Natural killer cell (primary cell): Measurements from ENCODE around the gene PANX2. TPM values are rescaled to one million over a fixed set of nuclear protein-coding genes. Genes with fewer than 3 reads are reported as not detected.

ENCODE experiments used
- ATAC-seq, 3 donors: fragments of 150-1000 bp in 2 of 3; fragments of 200-7000 bp in 1 of 3; cut with Tn5 transposase; 1 replicate in 1 of 3; 2 replicates in 2 of 3; pipeline ENCODE4 v1.10.0; 2021; ENCODE audit warnings: mild to moderate bottlenecking in 2 of 3, moderate library complexity in 2 of 3
- DNase-seq, 2 donors: peaks; one replicate each; pipeline versions ENCODE4 v3.0.0 to v3.0.0-alpha.2; 2013 to 2021; ENCODE audit warnings: mixed read lengths in 1 of 2
- H3K27ac ChIP-seq: one replicate; pipeline ENCODE4 v1.5.1; 2013; ENCODE audit warnings: mild to moderate bottlenecking, low read length
- H3K27me3 ChIP-seq: one replicate; pipeline ENCODE4 v1.6.1; 2013; ENCODE audit warnings: low read length; ENCODE audit not compliant: control insufficient read depth, insufficient read depth
- H3K36me3 ChIP-seq: one replicate; pipeline ENCODE4 v1.6.1; 2013; ENCODE audit warnings: low read length; ENCODE audit not compliant: control insufficient read depth, insufficient read depth
- H3K4me1 ChIP-seq: one replicate; pipeline ENCODE4 v1.6.1; 2013; ENCODE audit warnings: low read length; ENCODE audit not compliant: control insufficient read depth, insufficient read depth
- H3K4me3 ChIP-seq: one replicate; pipeline ENCODE4 v1.5.1; 2013; ENCODE audit warnings: low read length
- H3K9me3 ChIP-seq: one replicate; pipeline ENCODE4 v1.6.1; 2013; ENCODE audit warnings: low read length; ENCODE audit not compliant: control insufficient read depth, insufficient read depth
- H3K27ac Mint-ChIP-seq, 2 donors: one replicate each; pipeline ENCODE4 v1.8.0; 2022; ENCODE audit warnings: mild to moderate bottlenecking in 2 of 2, mixed read lengths in 2 of 2, moderate library complexity in 1 of 2
- H3K27me3 Mint-ChIP-seq, 2 donors: one replicate each; pipeline ENCODE4 v1.8.0; 2022; ENCODE audit warnings: low read depth in 2 of 2, mixed read lengths in 2 of 2
- H3K36me3 Mint-ChIP-seq: one replicate; pipeline ENCODE4 v1.8.0; 2022; ENCODE audit warnings: mixed read lengths
- H3K4me1 Mint-ChIP-seq, 2 donors: one replicate each; pipeline ENCODE4 v1.8.0; 2022; ENCODE audit warnings: mixed read lengths in 2 of 2
- H3K4me3 Mint-ChIP-seq: one replicate; pipeline ENCODE4 v1.8.0; 2022; ENCODE audit warnings: mild to moderate bottlenecking, moderate library complexity, mixed read lengths
- H3K9me3 Mint-ChIP-seq, 2 donors: one replicate each; pipeline ENCODE4 v1.8.0; 2022; ENCODE audit warnings: mixed read lengths in 2 of 2
- CTCF ChIP-seq: fragments of 200-600 bp; IDR thresholded peaks from one replicate; pipeline ENCODE4 v1.8.0; 2022; ENCODE audit warnings: antibody characterized with exemption
- WGBS: methylation state at CpG from one replicate; pipeline ENCODE4 v1.1.7; 2013; ENCODE audit warnings: missing lambda C conversion rate; ENCODE audit not compliant: insufficient coverage; 5-methylcytosine and 5-hydroxymethylcytosine counted together
- intact Hi-C: fragments of 100-400 bp; cut with micrococcal nuclease; formaldehyde crosslinking; loops from one replicate; pipeline ENCODE4 v1.14.2; 2022
- total RNA-seq, 4 donors: library from RNA; stranded (reverse); fragments of 120-200 nt in 1 of 4; gene quantifications; one replicate each; pipeline versions ENCODE4 v1.2.3 to v1.2.4, GENCODE V29; 2013 to 2022

Gene PANX2
- total RNA-seq, 3 donors from 2014 or later (not counting 1 experiment from before 2014, with no cell fraction given) = 0.16 to 3.4 (median 0.27) TPM

GRCh38 chr22:50139843-50140415, 30.6 kb upstream of the PANX2 start:
- intact Hi-C loops = no loop called here

GRCh38 chr22:50140615-50141014, 29.9 kb upstream of the PANX2 start:
- Histone ChIP-seq H3K9me3 (no peaks in the 10 kb centered on the region), H3K27me3 (no peaks in the 10 kb centered on the region), H3K4me3 (no peak overlapping the region), H3K27ac (no peak overlapping the region), H3K4me1 (no peaks in the 10 kb centered on the region), H3K36me3 (no peaks in the 10 kb centered on the region)
- no peaks in the 10 kb centered on the region for H3K36me3 Mint-ChIP-seq
- ATAC-seq (no peak), DNase-seq (no peak)
- no peaks in the 10 kb centered on the region for H3K4me1 Mint-ChIP-seq
- H3K27ac Mint-ChIP-seq = no peak overlapping the region
- intact Hi-C loops = no loop called here
- no peak for TF ChIP-seq CTCF
- no peak overlapping the region for H3K4me3 Mint-ChIP-seq
- 88% methylated on average over 3 of the region's 3 CpGs for WGBS
- H3K27me3 Mint-ChIP-seq = peaks cover 0 to 8% of the 10 kb centered on the region in 2 donors
- no peaks in the 10 kb centered on the region for H3K9me3 Mint-ChIP-seq

More at GRCh38 chr22:50139843-50140415, 30.6 kb upstream of the PANX2 start:
- H3K27me3 ChIP-seq = no peaks in the 10 kb centered on the region
- DNase-seq = no peak
- H3K9me3 ChIP-seq = no peaks in the 10 kb centered on the region
- Mint-ChIP-seq H3K36me3 (no peaks in the 10 kb centered on the region), H3K27ac (no peak overlapping the region), H3K27me3 (peaks cover 0 to 8% of the 10 kb centered on the region in 2 donors), H3K4me3 (no peak overlapping the region), H3K4me1 (no peaks in the 10 kb centered on the region), H3K9me3 (no peaks in the 10 kb centered on the region)
- TF ChIP-seq CTCF = no peak
- H3K27ac ChIP-seq = no peak overlapping the region
- no peaks in the 10 kb centered on the region for H3K36me3 ChIP-seq
- no peaks in the 10 kb centered on the region for H3K4me1 ChIP-seq
- WGBS = 66% methylated on average over 15 of the region's 15 CpGs
- ATAC-seq = no peak
- no peak overlapping the region for H3K4me3 ChIP-seq

GRCh38 chr22:50141462-50141861, 29.1 kb upstream of the PANX2 start:
- intact Hi-C loops = no loop called here
- no peak overlapping the region for H3K4me3 Mint-ChIP-seq
- WGBS = 82% methylated on average over 6 of the region's 6 CpGs
- Histone ChIP-seq H3K27ac (no peak overlapping the region), H3K9me3 (no peaks in the 10 kb centered on the region), H3K36me3 (no peaks in the 10 kb centered on the region), H3K27me3 (no peaks in the 10 kb centered on the region), H3K4me3 (no peak overlapping the region), H3K4me1 (no peaks in the 10 kb centered on the region)
- H3K36me3 Mint-ChIP-seq = no peaks in the 10 kb centered on the region
- no peak overlapping the region for H3K27ac Mint-ChIP-seq
- peaks cover 0 to 8% of the 10 kb centered on the region in 2 donors for H3K27me3 Mint-ChIP-seq
- DNase-seq (no peak), ATAC-seq (no peak)
- no peaks in the 10 kb centered on the region for H3K9me3 Mint-ChIP-seq
- no peak for TF ChIP-seq CTCF
- H3K4me1 Mint-ChIP-seq = no peaks in the 10 kb centered on the region

- Histone ChIP-seq H3K4me3 (no peak overlapping the region), H3K4me1 (no peaks in the 10 kb centered on the region), H3K27ac (no peak overlapping the region), H3K36me3 (no peaks in the 10 kb centered on the region), H3K27me3 (no peaks in the 10 kb centered on the region), H3K9me3 (no peaks in the 10 kb centered on the region)
- 85% methylated on average over 10 of the region's 11 CpGs for WGBS
- Mint-ChIP-seq H3K4me3 (no peak overlapping the region), H3K4me1 (peaks cover 0 to 4% of the 10 kb centered on the region in 2 donors), H3K27ac (no peak overlapping the region), H3K27me3 (peaks cover 0 to 8% of the 10 kb centered on the region in 2 donors), H3K36me3 (no peaks in the 10 kb centered on the region), H3K9me3 (no peaks in the 10 kb centered on the region)
- no peak for TF ChIP-seq CTCF
- intact Hi-C loops = no loop called here
- DNase-seq = no peak
- ATAC-seq = no peak
These were observed 28.6 kb upstream of the PANX2 start for GRCh38 chr22:50141891-50142363.
